ENCODE data around the gene ZNRF1.
"Not testable (repeated sequence)": the region's sequence is repeated elsewhere in the genome, so short reads cannot be mapped to it uniquely, and the experiment has no call there.

Gene ZNRF1

DNA sequence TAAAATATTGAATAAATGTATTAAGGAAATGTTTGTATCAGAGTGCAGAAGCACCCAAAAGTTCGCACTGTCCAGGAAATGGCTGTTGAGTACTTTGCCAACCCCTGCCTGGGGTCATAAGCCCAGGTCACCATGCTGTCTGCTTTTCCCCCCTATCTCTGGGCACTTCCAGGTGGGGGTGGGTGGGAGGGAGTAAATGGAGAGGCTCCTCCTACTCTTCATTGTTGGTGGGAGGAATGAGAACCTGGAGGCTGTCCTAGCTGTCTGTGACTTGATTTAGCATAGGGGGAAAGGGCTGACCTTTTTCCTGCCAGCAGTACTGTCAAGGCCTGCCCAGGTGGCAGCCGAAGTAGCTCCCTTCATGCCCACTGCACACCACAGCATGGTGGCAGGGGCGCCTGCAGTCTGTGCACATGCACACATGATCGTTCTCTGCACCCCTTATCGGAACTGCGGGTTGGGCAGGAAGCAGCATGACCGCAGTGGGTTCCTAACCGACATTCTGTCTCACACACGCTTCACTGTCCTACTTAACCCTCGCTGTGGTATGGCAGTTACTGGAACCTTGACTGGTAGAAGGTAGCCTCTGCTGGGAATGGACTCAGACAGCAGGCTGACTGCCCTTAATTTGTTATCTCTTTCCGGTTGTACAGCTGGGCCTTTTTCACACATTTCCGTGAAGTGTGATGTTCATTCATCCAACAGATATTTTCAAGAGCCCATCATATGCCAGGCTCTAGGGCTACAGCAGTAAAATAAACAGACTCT, 76.3 kb downstream of the ZNRF1 start:
- in situ Hi-C loops (cut with MboI; ENCODE audit: low sequenced_read_pairs), result no loop called here

DNA sequence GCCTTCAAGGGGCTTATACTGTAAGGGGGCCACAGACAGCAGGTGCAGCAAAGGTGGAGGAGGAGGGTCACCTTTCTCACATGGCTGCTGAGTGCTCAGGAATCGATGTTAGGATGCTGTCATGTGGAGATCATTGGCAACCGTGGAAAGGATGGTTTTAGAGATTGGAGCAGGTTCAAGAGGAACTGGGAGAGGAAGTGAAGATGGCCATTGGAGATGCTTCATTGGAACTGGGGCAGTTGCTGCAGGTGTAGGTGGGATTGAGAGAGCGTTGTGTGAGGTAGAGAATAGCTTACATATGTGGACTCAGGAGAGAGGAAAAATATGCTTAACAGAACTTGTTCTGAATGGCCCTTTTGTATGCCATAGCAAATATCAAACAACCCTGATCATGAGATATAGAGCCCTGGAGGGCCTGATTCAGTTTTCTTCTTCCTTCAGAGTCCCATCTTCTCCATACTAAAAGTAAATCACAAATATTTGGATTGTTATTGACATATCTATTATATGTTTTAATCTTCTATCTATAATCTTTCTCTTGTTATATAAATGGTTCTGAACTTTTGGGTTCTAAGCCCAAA, 77.0 kb downstream of the ZNRF1 start:
- in situ Hi-C loops (cut with MboI; ENCODE audit: low sequenced_read_pairs), result no loop called here

DNA sequence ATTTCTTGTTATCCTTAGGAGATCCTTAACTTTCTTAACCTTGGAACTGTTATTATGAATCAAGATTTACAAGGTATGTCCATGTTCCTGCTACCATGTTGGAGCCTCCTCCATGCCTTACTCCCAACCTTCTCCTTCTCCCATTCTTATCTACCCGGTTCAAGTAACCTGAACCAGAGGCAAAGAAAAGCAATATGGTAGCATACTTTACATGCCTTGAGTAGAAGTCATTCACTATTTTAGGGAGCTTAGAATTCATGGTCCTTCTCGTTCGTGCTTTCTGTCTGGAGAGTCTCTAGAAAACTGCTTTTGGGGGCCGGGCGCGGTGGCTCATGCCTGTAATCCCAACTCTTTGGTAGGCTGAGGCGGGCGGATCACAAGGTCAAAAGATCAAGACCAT, 80.1 kb downstream of the ZNRF1 start:
- in situ Hi-C loops (cut with MboI; ENCODE audit: low sequenced_read_pairs), result no loop called here

DNA sequence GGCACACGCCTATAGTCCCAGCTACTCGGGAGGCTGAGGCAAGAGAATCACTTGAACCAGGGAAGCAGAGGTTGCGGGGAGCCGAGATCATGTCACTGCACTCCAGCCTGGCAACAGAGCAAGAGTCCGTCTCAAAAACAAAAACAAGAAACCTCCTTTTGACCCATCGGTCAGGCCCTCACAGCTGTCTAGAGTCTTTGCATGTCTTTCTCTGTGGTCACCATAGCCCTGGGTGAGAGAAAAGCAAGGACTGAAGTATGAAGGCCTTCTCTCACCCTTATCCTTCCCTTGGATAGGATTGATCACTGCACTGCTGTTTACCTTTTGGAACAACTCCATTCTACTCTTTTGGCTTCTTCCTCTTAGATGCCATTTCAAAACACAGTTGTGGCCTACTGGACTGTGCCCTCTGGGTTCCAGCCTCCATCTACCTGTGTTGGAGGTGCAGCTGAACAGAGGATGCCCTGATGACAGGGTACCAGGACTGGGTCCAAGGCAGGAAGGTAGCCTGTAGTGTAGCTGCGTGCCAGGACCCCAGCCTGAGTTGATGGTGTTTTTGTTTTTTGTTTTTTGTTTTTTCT, 80.6 kb downstream of the ZNRF1 start:
- in situ Hi-C loops (cut with MboI; ENCODE audit: low sequenced_read_pairs), result no loop called here

DNA sequence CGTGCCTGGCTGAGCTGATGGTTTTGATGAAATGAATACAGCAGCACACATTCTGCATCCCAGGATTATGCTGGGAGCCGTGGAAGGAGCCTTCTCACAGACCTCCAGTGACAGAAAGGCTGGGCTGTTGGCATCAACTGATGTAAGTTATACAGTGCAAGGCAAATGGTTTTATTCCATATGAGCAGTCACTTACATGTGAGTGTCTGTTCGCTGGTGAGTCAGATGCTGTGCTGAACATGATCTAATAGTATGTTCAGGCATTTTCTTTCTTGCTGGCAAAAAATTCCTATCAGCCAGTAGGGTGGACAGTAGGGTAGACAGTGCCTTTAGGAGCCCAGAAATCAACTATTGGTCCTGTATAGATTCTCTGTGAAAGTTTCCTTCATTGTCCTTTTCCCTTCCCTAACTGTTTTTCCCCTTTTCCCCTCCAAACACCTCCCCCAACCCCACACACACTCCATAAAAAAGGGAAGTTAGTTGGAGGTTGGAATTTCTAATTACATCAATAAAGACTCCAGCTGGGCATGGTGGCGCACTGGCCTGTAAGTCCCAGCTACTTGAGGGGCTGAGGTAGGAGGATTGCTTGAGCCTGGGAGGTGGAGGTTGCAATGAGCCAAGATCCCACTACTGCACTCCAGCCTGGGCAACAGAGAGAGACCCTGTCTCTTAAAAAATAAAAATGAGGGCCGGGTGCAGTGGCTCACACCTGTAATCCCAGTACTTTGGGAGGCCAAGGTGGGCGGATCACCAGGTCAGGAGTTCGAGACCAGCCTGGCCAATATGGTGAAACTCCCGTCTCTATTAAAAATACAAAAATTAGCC, 81.6 kb downstream of the ZNRF1 start:
- in situ Hi-C loops (cut with MboI; ENCODE audit: low sequenced_read_pairs), result no loop called here

DNA sequence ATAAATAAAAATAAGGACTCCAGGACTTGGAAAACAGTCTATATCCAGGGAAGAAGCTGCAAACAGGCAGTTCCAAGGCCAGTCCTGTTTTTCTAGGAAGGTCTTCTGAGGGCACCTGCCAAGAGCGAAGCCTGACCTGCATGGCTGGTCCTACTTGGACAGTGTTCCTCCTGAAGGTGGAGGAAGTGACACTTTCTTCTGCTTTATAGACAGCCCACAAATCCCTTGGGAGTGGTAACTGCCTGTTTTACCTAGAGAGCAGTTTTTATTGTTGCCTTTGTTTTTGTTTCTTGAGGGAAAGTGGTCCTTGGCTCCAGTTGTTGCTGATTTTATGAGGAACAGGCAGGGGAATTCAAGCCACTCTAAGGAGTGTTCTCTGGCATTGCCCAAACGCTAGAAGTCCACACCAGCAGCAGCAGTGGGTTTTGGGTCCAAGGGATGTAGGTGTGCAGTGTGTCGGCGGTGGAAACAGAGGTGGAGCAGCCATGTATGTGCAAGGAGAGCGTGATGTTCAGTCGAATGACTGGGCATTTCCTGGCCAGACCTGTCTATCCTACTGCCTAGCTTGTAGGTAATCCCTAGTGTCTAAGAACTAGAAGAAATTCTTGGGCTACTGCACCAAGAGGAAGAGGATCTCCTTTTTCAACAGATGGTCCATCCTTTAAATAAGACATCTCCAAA, 82.5 kb downstream of the ZNRF1 start:
- in situ Hi-C loops (cut with MboI; ENCODE audit: low sequenced_read_pairs), result no loop called here

DNA sequence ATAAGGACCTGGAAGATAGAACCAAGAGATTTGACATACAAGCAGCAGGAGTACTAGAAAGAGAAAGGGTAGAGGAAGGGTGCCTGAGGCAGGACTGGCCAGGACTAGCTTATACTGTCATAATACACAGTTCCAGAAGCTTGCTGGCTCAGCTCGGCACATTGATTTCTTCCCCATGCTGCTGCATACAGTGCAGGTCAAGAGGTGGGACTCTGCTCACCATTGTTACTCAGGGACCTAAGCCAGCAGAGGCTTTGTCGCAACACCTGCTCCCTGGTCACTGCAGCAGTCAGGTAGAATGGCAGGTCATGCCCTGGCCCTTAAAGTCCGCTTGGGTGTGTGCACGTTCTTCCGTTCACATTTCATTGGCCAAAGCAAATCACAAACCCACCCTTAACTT, 85.0 kb downstream of the ZNRF1 start:
- in situ Hi-C loops (cut with MboI; ENCODE audit: low sequenced_read_pairs), result no loop called here

DNA sequence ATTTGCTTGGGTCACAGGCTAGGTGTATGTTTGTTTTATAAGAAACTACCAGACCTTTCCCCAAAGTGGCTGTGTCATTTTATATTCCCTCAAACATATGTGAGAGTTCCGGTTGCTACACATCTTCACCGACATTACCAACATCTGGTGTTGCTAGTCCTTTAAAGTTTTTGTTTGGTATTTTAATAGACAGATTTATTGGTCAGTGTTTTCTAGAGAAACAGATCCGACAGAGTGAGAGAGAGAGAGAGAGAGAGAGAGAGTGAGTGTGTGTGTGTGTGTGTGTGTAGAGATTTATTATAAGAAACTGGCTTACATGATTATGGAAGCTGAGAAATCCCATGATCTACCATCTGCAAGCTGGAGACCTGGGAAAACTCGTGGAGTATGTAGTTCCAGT, 86.7 kb downstream of the ZNRF1 start:
- in situ Hi-C loops (cut with MboI; ENCODE audit: low sequenced_read_pairs), result no loop called here

DNA sequence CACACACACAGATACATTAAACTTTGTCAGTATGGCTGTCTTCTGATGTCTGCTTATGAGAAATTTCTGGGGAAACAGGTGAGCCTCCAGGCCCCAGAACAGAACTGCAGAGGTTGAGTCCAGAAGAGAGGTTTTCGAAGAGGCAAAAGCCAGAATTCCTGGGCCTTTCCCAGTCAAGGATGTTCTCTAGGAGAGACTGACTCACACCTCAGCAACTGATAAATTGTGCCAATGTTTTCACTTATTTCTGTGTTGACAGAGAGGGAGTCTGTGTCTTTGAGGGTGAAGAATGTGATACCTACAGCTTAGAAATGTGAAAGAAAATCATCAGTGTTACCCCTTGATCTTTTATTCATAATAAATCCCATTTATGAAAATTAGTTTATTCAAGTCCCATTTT, 87.5 kb downstream of the ZNRF1 start:
- in situ Hi-C loops (cut with MboI; ENCODE audit: low sequenced_read_pairs), result no loop called here

DNA sequence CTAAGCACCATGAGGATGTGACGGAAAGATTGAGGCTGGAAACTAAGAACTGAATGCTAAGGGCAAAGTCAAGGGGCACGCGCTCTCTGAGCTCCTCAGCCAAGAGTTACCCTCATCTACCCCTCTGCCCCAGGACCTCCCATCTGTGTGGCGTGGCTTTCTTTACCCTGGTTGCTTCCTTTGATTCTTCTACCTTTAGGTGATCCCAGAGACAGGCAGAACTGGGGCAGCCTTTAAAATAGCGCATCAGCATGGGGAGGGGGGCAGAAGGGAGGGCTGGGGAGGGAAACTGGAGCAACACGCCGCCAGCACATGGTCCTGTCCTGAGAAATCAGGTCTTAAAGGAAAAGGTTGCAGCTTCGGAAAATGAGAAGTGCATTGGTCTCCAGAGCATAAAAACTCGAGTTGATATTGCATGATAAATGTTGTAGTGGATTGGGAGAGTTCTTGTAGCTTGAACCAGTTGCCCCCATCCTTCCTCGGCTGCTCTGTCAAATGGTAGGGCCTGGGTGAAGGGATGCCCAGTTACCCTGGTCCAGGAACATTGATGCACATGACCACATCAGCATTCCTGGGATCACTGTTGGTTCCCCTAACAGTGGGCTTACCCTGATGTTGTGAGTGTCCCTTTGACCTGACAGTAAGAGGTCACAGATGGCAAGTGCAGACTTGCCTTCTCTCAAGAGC, 88.0 kb downstream of the ZNRF1 start:
- in situ Hi-C loops (cut with MboI; ENCODE audit: low sequenced_read_pairs), result no loop called here

DNA sequence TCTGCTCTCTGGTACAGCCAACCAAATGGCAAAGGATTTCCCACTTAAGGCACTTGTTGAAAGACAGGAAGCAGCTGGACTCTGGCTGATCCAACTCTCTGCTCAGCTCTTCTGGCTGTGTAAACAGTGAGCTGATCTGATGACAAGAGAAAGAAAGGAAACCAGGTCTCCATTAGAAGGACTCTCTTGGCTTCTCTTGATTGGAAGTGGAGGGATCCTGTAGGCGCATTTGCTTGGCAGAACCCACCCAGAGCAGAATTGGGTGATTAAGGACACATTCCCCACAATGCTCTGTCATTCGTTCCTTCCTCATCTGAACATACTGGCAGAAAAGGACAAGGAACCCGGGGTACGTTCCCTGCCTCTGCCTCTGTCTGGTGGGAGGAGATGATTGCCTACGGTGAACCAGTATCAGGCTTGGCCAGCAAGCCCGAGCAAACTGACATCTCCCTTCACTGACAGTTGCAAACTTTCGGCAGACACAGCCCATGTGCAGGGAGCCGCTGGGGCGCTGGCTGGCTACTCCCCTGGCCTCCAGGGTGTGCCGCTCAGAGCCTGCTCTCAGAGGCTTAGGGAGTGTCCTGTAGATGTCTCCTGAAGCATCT, 88.7 kb downstream of the ZNRF1 start:
- in situ Hi-C loops (cut with MboI; ENCODE audit: low sequenced_read_pairs), result no loop called here

DNA sequence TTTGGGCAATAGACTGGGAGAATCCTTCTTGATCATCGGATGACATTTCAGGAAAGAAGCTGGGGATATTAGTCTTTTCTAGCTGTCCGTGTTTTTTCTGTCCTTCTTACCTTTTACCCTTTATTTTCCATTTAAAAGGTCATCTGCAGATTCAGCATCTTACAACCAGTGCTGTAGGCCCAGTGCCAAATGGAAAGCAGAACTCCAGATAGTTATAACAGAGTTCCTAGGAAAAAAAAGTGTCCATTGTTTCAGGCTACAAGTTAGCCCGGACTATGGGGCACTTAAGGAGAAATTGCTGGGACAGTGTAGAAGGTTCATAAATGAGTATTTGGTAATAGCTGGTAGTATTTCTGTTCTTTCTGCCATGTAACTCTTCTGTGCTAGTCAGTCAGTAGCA, 89.4 kb downstream of the ZNRF1 start:
- in situ Hi-C loops (cut with MboI; ENCODE audit: low sequenced_read_pairs), result no loop called here

DNA sequence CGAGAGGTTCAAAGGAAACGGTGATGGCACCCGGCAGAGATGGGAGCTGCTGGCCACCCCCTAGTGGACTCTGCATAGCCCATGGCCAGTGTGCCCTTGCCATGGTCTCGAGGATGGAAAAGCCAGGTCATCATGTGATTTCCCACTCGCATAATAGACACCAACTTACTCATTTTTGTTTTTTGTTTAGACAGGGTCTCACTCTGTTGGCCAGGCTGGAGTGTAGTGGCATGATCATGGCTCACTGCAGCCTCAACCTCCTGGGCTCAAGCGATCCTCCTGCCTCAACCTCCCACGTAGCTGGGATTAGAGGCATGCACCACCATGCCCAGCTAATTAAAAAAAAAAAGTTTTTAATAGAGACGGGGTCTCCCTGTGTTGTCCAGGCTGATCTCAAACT, 90.1 kb downstream of the ZNRF1 start:
- in situ Hi-C loops (cut with MboI; ENCODE audit: low sequenced_read_pairs), result no loop called here

DNA sequence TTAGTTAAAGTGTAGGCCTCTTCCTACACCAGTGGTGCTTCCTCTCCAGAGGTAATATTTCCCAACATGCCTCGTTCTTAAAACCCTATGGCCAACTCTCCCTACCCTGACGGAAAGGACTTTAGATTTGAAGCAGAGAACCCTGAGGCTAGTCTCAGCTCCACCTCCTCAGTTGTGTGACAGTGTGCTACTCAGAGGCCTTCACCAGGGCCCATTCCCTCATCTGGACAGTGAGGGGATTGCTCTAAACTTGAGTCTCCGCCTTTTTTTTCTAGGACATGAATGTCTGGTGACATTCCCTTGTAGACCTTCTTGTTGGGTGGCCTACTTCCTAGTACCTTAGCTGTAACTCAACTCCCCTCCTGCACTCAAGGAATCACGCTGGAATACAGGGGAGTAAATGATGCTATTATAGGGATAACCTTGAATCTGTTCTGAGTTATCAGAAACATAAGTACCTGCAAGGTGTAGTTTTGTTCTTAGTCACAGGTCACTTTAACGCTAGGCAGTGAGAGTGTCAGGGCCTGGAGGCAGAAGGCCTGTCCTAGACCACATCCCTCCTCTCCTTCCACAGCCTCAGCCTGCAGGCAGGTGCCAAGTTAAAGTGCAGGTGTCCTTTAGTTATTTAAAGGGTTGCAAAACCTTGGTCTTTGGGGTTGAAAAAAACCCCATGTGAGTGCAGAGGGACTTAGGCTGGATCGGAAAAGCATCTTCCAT, 90.8 kb downstream of the ZNRF1 start:
- in situ Hi-C loops (cut with MboI; ENCODE audit: low sequenced_read_pairs), result no loop called here

DNA sequence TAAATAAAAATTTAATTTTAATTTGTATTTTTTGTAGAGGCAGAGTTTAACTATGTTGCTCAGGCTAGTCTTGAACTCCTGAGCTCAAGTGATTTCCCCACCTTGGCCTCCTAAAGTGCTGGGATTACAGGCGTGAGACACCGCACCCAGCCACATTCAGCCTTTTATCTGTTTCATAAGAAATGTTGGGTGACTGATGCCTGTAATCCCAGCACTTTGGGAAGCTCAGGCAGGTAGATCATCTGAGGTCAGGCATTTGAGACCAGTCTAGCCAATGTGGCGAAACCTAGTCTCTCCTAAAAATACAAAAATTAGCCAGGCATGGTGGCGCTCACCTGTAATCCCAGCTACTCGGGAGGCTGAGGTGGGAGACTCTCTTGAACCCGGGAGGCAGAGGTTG, 92.1 kb downstream of the ZNRF1 start:
- in situ Hi-C loops (cut with MboI; ENCODE audit: low sequenced_read_pairs), result not testable (repeated sequence)

DNA sequence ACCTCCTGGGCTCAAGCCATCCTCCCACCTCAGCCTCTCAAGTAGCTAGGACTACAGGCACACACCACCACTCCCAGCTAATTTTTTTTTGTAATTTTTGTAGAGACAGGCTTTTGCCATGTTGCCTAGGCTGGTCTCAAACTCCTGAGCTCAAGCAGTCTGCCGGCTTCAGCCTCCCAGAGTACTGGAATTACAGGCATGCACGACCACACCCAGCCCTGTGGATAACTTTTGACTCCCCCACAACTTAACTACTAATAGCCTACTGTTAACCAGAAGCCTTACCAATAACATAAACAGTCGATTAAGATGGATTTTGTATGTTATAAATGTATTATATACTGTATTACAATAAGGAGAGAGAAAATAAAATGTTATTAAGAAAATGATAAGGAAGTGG, 92.8 kb downstream of the ZNRF1 start:
- in situ Hi-C loops (cut with MboI; ENCODE audit: low sequenced_read_pairs), result not testable (repeated sequence)

DNA sequence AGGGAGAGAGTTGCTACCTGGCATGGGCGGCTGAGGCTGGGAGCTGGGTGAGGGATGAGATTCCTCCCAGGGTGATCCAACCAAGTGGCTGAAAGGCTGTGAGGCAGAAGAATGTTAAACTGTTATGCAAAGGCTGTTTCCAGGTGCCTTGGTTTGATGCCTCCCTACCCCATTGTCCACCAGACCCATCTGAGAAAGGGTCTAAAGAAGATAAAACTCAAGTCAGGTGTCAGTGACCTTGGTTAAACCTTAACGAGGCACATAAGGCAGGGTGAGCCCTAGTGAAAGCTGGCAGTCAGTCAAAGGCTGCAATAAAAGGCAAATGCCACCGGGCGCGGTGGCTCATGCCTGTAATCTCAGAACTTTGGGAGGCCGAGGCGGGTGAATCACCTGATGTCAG, 94.0 kb downstream of the ZNRF1 start:
- in situ Hi-C loops (cut with MboI; ENCODE audit: low sequenced_read_pairs), result no loop called here

DNA sequence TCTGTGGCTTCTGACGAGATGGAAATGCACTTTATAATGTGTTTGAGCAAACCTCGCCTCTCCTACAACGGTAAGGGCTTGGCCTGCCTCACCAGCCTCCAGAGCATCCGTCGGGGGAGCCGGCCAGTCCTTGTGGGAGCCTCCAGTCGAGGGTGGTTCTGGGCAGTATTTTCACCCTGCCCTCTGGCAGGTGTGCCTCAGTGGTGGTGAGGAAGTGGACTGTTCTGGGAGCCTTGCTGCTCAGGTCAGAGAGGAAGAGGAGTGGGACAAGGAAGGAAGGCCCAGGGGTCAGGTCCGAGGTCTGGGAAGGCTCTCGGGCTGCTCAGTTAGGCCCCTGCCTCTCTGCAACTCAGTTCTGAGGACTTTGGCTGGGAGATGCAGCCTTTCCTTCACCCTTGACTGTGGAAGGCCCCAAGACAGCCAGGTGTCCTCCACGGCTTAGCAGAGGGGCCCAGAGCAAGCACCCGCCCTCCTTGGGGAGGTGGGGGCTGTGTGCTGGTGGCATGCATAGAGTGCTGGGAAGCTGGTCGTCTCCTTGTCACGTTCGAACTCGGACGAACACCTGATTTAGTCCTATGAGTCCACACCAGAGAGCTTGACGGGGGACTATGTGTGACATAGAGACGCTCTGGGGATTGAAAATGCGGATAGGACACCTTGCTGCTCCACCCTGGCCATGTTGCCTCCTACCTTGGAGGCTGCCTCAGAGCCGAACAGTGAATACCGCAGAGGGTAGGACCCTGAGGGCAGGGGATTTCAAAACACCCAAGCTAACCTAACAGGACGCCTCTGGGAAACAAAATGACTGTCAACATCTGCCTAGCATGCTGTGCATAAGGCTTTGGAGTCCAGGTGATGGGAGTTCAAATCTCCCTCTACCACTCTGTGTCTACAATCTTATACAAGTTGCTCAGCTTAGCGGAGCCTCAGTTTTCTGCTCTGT, 95.0 kb downstream of the ZNRF1 start:
- in situ Hi-C loops (cut with MboI; ENCODE audit: low sequenced_read_pairs), result no loop called here
